ENCODE measurements around the gene NF1.

DNA sequence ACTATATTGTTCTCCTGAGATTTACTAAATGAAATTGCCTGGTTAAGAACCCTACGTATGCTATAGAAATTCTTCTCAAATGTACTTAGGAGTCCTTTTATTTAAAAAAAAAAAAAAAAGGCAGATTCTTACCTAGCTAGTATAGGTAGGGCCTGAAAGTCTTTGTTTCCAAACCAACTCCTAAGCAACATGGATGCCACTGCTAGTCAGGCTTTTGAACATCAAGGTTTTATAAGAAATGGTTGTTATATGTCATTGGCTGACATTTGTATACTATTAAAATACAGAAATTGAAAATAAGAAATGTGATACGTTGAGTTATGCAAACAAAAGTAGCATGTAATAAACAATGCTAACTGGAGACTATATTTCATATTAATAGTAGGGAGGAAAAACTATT, 225.5 kb downstream of the NF1 start:
- TF ChIP-seq POLR2A (IDR thresholded peaks at IDR 0.05), result no peak
- TF ChIP-seq, protein P1, sequence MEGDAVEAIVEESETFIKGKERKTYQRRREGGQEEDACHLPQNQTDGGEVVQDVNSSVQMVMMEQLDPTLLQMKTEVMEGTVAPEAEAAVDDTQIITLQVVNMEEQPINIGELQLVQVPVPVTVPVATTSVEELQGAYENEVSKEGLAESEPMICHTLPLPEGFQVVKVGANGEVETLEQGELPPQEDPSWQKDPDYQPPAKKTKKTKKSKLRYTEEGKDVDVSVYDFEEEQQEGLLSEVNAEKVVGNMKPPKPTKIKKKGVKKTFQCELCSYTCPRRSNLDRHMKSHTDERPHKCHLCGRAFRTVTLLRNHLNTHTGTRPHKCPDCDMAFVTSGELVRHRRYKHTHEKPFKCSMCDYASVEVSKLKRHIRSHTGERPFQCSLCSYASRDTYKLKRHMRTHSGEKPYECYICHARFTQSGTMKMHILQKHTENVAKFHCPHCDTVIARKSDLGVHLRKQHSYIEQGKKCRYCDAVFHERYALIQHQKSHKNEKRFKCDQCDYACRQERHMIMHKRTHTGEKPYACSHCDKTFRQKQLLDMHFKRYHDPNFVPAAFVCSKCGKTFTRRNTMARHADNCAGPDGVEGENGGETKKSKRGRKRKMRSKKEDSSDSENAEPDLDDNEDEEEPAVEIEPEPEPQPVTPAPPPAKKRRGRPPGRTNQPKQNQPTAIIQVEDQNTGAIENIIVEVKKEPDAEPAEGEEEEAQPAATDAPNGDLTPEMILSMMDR (IDR thresholded peaks at IDR 0.05), result no peak

Measured in Peyer's patch (tissue), 4 donors.